Measurements from ENCODE around the gene ALDH2. TPM values are rescaled to one million over a fixed set of nuclear protein-coding genes. Genes with fewer than 3 reads are reported as not detected.
"Not testable (repeated sequence)": the region's sequence is repeated elsewhere in the genome, so short reads cannot be mapped to it uniquely, and the experiment has no call there.

ALDH2 gene
- total RNA-seq, 2 donors from 2014 or later: 48.8 to 57.3 TPM

GRCh38 chr12:111835531-111836181 lies 68.9 kb downstream of the ALDH2 start:
- H3K9me3 ChIP-seq; H3K4me3 ChIP-seq; ATAC-seq; H3K36me3 ChIP-seq (replicated peaks in 1 of 2; ENCODE audit: insufficient read depth in 1 of 2, low read depth in 2 of 2); H3K27me3 ChIP-seq; intact Hi-C loops (cut with DNase I); DNase-seq: not testable (repeated sequence)
- 88 to 100% methylated on average over 2 to 19 of the region's 28 CpGs for WGBS, 2 donors
- H3K27ac ChIP-seq: peak overlapping the region in 1 of 4 donors; percentile 44
- peaks cover 13% of the 10 kb centered on the region for H3K4me1 ChIP-seq

- intact Hi-C loops (cut with DNase I): no loop called here
- Histone ChIP-seq H3K4me1 (peaks cover 21% of the 10 kb centered on the region), H3K9me3 (no peaks in the 10 kb centered on the region), H3K27me3 (no peaks in the 10 kb centered on the region), H3K4me3 (no peak overlapping the region), H3K27ac (no peak overlapping the region), H3K36me3 (replicated peaks in 1 of 2; ENCODE audit: insufficient read depth in 1 of 2, low read depth in 2 of 2) (no peaks in the 10 kb centered on the region)
- TF ChIP-seq CTCF (IDR thresholded peaks at IDR 0.05): no peak
- no peak for TF ChIP-seq POLR2A (IDR thresholded peaks at IDR 0.05)
- DNase-seq (no peak), ATAC-seq (no peak)
- whole genome bisulfite sequencing, 2 donors: 84 to 93% methylated on average over 3 of the region's 3 CpGs
Observed at GRCh38 chr12:111838353-111838752, 71.6 kb downstream of the ALDH2 start.

GRCh38 chr12:111840807-111841206 lies 74.1 kb downstream of the ALDH2 start:
- WGBS, 2 donors: 7 to 27% methylated on average over 11 of the region's 11 CpGs
- peaks cover 33% of the 10 kb centered on the region for H3K4me1 ChIP-seq

GRCh38 chr12:111841236-111841749 lies 74.6 kb downstream of the ALDH2 start:
- no peak for TF ChIP-seq CTCF (IDR thresholded peaks at IDR 0.05)
- no peak for TF ChIP-seq POLR2A (IDR thresholded peaks at IDR 0.05)
- Histone ChIP-seq H3K4me1 (peaks cover 37% of the 10 kb centered on the region), H3K27me3 (no peaks in the 10 kb centered on the region), H3K36me3 (replicated peaks in 1 of 2; ENCODE audit: insufficient read depth in 1 of 2, low read depth in 2 of 2) (no peaks in the 10 kb centered on the region), H3K4me3 (peak overlapping the region; percentile 59 to 96), H3K27ac (peak overlapping the region; percentile 87 to 99 (median 94)), H3K9me3 (no peaks in the 10 kb centered on the region)
- WGBS, 2 donors: 0% methylated on average over 13 of the region's 13 CpGs
- intact Hi-C loops (cut with DNase I): no loop called here
- ATAC-seq (no peak), DNase-seq (no peak)

More at GRCh38 chr12:111840807-111841206, 74.1 kb downstream of the ALDH2 start:
- H3K9me3 ChIP-seq: no peaks in the 10 kb centered on the region
- no peak for TF ChIP-seq CTCF (IDR thresholded peaks at IDR 0.05)
- no peak for TF ChIP-seq POLR2A (IDR thresholded peaks at IDR 0.05)
- H3K27ac ChIP-seq: peak overlapping the region in 2 of 4 donors; percentile 96 to 99
- no peaks in the 10 kb centered on the region for H3K36me3 ChIP-seq (replicated peaks in 1 of 2; ENCODE audit: insufficient read depth in 1 of 2, low read depth in 2 of 2)
- no peaks in the 10 kb centered on the region for H3K27me3 ChIP-seq
- no peak for ATAC-seq
- peak overlapping the region in 1 of 2 donors; percentile 96 for H3K4me3 ChIP-seq
- intact Hi-C loops (cut with DNase I): no loop called here
- no peak for DNase-seq

GRCh38 chr12:111841750-111842555 lies 75.2 kb downstream of the ALDH2 start, which contains the start of gene MAPKAPK5:
Gene MAPKAPK5 (plus strand): TSS chr12:111842228. CDS start chr12:111842734, 506 bp downstream.
- Histone ChIP-seq H3K36me3 (replicated peaks in 1 of 2; ENCODE audit: insufficient read depth in 1 of 2, low read depth in 2 of 2) (no peaks in the 10 kb centered on the region), H3K27ac (peak within 1 kb of the TSS; percentile 87 to 99 (median 94)), H3K4me1 (peaks cover 37% of the 10 kb centered on the region), H3K4me3 (peak within 1 kb of the TSS; percentile 59 to 96), H3K27me3 (no peaks in the 10 kb centered on the region), H3K9me3 (no peaks in the 10 kb centered on the region)
- TF ChIP-seq POLR2A (IDR thresholded peaks at IDR 0.05) (peak; percentile 43 to 84 (median 80)), CTCF (IDR thresholded peaks at IDR 0.05) (peak in 1 of 7 experiments; percentile 35)
- intact Hi-C loops (cut with DNase I): no loop called here
- DNase-seq (peak; percentile 92 to 94 (median 93)), ATAC-seq (peak; percentile 97)
- WGBS, 2 donors: 0 to 1% methylated on average over 11 to 78 of the region's 84 CpGs
